HG02678 (cell line): ENCODE results near the gene PPP1R26.
"Not testable (repeated sequence)": the region's sequence is repeated elsewhere in the genome, so short reads cannot be mapped to it uniquely, and the experiment has no call there.

Experiments used
- ATAC-seq: cut with Tn5 transposase; IDR thresholded peaks from one replicate; pipeline ENCODE4 v1.9.1; 2021; ENCODE audit warnings: mild to moderate bottlenecking, moderate library complexity; ENCODE audit not compliant: unreplicated experiment

The PPP1R26 gene

DNA sequence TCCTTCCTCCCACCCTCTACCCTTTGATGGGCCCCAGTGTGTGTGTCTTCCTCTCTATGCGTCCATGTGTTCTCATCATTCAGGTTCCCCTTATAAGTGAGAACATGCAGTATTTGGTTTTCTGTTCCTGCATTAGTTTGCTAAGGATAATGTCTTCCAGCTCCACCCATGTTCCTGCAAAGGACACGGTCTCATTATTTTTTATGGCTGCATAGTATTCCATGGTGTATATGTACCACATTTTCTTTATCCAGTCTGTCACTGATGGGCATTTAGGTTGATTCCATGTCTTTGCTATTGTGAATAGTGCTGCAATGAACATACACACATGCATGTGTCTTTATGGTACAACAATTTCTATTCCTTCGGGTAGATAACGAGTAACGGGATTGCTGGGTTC, 21.1 kb upstream of the PPP1R26 start:
- not testable (repeated sequence) for ATAC-seq

DNA sequence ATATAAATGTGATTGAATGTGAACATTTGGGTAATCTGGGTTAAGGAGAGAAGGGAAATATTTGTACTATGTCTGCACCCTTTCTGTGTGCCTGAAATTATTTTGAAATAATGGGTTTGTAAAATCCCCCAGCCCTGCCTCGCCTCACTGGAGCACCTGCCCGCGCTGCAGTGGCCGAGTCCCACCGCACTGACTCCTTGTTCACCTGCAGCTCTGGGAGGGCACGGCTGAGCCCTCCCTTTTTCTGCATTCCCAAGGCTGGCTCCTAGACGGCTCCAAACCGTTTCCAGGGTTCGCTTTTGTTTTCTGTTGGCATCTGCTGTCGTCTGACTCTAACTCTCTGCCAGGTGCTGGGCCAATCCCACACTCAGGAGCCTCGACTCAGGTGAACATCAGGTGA, 17.6 kb upstream of the PPP1R26 start:
- no peak for ATAC-seq

DNA sequence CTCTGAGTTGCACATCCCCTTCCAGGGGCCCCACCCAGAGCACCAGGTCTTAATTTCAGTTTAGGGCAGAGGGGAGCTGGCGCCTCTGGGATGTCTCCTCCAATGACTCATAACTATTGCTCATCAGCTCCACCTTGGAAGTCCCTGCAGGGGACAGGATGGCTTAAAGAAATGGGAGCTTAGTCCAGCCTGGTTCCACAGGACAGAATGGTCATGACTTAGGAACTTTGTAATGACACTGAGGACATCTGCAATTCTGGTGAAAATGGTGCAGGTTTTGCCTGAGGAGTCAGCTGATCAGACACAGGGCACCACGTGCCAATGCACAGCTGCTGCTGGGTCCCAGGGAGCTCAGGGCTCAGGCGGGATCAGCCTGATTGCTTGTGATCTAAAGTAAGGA, 16.4 kb upstream of the PPP1R26 start:
- no peak for ATAC-seq

DNA sequence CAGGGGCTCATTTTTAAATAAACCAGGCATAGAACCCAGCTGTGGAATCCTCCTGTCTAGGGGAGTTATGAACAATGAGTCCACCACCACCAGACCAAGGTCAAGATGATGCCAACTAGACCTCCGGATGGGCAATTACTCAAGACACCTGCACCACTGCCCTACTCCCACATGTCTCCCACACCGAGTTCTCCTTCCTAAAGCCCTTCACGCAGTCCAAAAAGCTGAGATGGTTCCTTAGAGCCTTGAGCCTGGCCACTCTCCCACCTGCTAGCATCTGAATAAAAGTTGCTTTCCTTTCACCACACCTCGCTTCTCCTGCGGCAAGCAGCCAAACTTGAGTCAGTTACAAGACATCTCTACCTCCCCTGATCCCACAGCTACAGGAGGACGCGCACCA, 15.4 kb upstream of the PPP1R26 start:
- ATAC-seq, result no peak

DNA sequence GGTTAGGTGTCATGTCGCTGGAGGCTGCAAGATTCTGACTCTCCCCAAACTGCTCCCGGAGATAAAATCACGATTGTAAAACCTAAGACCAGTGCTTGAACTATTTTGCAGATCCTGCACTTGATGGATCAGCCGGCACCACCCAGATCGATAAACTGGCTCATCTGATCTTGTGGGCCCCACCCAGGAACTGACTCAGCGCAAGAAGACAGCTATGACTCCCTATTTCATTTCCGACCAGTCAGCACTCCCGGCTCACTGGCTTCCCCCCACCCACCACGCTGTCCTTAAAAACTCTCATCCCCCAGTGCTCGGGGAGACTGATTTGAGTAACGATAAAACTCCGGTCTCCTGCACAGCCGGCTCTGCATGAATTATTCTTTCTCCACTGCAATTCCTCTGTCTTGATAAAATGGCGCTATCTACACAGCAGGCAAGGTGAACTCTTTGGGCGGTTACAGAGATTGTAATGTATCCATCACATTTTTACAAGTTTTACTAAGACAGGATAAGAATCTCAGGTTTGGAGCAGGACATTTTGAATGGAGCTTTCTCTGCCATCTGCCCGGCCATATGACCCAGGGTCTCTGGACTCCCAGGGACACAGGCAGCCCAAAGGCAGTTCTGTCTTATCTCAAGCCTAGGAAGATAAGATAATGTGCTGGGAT, 10.6 kb upstream of the PPP1R26 start:
- no peak for ATAC-seq

DNA sequence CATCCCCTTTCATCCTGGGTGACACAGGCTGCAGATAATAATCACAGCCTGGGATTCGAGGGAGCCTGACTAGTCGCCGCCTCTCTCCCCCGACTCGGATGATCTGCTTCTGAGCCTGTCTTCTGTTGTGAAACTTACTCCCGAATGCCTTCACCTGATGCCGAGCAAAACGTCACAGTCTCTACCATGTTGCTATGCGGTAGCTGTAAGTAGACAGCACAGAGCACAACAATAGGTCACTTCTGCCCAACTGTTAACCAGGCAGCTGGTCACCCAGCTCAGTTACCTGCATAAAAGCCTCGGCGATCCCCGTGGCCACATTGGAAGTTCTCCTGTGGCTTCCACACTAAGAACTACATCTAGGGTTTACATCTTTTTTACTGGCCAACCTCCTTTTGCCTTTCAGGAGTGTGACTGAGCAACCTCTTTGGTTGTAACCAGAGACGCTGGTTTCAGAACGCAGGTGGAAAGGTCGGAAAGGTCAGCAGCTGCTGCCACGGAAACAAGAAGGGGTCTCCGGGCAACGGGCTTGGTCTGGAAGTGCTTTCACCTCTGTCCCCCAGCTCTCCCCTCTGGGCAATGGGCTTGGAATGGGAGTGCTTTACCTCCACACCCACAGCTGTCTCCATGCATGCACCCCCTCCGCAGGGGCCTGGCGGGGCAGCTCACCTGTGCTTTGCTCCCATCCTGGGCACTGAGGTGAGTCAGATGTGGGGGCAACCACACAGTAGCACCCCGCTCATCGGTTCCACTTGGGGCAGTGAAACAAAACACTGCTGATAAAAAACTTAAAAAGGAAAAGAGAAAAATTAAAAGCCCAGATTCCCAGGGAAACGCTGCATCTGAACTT, 7.6 kb upstream of the PPP1R26 start:
- no peak for ATAC-seq

DNA sequence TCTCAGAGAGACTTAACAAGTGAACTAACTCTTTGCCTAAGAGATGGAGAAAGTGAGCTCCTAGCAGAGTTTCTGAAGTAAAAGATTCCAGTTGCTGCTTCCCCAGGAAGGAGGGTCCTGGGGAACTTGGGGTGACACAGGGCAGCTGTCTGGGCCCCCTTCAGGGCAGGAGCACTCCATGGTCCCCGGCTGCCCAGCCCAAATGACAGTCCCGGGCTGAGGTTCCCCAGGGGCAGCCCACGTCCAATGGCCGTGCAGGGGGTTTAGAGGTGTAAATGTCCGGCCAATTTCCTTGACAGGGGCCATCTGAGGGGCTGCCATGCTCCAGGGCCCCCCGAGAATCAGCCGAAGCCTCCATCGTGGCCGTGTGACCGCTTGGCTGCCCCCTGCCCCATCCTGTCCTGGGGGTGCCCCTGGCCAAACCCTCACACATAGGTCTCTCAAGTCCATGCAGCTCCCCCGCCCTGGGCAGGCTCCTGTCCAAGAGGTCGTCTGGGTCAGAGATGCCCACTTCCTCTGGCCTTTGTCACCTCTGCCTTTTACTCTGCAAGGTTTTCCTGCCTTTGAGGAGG, 5.5 kb upstream of the PPP1R26 start:
- ATAC-seq, result no peak

DNA sequence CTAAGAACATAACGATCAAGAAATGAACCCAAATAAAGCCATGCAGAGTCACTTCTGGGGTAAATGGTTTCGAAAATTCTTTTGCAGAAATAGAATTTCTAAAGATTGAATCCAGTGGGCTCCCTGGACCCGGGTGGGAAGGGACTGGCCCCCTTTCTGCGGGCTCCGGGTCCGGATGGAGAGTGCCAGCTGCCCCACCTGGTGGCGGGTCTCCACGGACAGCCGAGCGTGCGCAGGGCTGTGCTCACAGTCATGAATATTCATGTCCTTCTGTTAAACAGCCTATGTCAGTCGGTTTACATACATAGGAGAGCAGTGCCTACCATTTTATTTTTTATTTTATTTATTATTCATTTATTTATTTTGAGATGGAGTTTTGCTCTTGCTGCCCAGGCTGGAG, 4.7 kb upstream of the PPP1R26 start:
- no peak for ATAC-seq

DNA sequence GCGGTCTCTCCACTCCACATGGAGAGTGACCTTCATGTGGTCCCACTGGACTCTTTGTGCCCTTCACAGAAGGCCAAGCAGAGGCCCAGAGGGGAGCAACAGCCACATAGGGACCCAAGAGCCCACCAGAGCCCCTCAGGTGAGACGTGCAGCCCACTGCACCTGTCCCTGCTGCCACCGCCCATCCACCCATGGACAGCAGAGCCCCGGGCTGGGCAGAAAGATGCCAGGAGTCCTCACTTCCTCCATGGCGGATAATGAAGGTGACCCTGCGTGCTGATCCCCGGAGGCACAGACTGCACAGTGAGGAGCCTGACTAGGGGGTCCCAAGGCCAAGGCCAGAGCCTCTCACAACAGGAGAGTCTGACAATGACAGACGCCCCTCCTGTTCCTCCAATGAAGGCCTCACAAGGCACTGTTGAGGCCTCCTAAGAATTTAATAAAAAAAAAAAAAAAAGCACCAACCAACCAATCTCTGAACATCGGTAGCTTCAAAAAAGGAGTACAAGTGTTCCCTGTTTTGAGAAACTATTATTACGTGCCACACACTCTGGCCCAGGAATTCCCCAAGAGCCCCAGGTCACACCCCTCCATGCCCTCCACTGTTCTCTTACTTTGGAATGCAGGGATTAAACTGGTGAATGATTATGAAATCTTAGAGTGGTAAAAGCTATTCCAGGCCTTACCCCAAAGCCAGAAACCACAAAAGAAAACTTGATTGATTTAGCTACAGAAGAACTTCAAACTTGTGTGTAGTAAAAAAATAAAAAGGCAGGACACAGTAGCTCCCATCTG, 2.8 kb upstream of the PPP1R26 start:
- no peak for ATAC-seq

DNA sequence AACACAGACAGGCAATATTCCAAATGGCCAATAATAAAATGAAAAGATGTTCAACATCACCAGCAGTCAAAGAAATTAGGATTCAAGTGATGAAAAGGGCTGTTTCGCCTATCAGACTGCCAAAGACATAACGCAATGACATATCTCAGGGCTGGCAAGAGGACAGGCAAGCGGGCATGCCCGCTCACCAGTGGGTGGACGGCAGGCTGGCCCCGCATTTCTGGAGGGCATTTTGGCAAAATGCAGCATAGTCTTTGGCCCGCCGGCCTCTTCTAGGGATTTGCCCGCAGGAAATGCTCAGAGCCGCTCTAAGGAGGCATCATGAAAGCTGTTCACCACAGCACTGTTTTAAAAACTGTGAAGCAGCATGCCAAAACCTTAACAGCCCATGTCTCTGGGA, 1.4 kb upstream of the PPP1R26 start:
- no peak for ATAC-seq

DNA sequence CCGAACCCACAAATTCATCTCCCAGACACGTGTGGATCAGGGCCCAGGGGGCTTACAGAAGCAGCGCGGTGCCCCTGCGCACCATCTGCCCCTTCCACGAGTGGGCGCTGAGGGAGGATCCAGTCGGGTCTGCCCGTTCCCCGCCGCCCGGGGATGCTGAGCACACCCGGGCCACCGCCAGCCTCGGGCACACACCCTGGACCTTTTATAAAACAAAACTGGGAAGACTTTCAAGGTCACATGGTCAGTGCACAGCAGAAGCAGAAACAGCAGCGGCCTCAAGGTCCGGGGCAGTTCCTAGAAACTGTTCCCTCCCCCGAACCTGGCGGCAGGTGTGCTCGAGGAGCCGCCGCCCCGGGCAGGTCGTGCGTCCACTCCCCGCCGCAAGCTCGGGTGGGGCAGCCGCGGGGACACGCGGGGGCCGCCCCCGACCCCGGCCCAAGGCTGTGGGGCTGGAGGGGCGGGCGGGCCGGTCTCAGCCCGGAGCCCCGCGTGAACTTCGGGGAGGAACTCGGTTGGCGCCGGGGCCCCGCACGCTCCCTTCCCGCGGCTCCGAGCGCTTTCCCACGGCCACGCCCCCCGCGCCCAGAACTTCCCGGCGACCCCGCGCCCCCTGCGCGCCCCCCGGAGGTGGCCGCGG, 633 bp upstream of the PPP1R26 start:
- peak; percentile 25 for ATAC-seq

DNA sequence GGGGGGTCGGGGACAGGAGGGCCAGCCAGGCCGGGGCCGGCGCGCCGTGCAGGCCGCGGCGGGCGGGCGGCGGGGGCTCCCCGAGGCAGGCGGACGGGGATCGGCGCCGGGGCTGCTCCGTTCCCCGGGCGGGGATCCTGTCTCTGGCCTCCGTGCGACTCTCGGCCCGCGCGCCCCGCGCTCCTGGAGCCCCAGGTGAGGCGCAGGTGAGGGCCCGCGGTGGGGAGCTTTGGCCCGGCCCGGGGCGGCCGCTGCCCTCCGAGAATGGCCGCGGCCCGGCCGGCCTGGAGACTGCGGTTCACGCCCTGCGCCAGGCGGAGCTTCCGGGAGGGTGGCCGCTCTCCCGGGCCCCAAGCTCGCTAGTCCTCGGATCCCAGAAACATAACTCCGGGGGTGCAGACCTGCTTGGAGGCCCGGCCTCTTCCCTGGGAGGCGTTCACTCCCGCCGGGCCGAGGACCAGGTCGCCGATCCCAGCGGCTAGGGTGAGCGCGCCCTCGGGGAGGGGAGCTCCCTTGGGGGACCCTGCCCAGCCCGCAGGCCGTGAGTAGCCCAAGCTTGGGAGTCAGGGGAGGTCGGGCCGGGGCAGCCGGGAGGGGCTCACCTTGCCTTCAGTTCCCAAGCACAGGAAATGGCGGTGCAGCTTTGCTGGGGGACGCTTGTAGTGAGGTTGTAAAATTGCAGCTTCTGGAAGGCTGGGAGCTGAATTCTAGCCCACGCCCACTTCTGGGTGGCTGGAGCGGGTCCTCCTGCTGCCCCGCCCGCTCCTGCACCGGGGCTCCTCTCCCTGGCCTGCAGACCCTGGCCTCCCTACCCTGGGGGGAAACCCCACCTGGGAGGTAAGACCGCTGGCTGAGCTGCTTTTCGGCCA, 723 bp downstream of the PPP1R26 start:
- ATAC-seq, result peak; percentile 38

DNA sequence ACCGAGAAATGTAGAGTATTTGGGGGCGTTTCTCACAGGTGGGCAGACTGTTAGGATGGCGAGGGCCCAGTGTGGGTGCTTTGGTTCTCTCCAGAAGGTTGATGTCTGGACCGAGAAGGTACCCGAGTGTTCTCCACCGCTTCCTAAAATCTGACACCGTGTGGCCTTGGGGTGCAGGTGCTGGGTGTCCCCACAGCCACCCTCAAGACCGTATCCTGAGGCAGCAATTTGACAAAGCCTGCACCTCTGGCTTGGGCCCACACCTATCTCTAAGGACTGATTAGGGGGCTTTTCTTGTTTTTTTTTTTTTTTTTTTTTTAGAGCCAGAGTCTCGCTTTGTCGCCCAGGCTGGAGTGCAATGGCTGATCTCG, 1.3 kb downstream of the PPP1R26 start:
- ATAC-seq, result no peak

DNA sequence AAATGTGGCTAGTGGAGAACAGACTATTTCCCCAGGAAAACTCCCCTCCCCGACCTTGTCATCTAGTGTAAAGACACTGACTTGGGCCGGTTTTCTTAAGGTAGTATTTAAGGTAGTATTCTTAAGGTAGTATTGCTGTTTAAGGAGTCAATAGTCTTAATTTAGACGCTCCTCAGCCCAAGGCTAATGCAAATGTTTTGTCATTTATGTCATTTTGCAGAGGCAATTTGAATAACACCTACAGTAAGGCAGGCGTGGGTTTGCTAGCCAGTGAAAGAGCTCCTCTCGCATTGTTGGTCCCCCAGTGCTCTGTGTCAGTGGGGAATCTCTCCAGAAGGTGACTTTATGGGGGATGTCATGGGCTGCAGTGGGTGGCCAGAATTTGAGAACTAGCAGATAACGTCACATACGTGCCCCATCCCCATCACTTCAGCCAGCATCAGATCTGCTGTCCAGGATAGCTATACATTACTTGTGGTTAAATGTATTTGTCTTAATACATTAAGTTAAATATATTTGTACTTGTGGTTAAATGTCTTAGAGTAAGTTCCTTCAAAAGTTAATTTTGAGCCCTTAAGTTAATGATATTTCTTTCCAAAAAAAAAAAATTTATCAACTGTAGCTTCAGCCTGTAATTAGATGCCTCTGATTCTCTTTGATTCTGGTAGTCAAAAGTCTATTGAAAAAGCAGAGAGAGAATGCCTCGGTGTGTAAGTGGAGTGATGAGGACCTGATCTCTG, 2.6 kb downstream of the PPP1R26 start:
- no peak for ATAC-seq

DNA sequence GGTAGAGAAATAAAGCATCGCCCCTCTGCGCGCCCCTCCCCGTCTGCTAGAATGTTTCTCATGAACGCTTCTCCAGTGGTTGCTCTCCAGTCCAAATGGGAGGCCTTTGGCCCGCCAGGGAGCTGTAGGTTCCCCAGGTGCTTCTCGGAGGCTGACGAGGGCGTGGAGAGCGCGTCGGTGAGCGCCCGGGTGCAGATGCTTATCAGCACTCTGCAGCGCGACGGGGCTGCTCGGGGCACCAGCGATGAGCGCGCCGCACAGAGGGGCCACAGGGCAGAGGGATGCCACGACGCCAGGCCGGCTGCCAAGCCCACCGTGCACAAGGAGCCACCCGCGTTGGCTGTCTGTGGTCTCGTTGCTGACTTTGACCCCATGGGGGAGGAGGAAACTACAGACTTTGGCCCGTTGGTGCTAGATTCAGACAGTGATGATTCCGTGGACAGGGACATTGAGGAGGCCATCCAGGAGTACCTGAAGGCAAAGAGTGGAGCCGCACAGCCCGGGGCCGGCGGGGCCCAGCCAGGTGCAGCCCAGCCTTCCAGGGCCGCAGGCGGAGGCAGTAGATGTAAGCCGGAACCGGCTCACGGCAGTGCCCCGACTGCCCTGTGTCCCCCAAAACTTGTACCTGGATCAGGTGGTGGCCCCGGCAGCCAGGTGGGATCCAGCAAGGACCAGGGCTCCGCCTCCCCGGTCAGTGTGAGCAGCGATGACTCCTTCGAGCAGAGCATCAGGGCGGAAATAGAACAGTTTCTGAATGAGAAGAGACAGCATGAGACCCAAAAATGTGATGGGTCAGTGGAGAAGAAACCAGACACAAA, 5.1 kb downstream of the PPP1R26 start:
- ATAC-seq, result no peak

DNA sequence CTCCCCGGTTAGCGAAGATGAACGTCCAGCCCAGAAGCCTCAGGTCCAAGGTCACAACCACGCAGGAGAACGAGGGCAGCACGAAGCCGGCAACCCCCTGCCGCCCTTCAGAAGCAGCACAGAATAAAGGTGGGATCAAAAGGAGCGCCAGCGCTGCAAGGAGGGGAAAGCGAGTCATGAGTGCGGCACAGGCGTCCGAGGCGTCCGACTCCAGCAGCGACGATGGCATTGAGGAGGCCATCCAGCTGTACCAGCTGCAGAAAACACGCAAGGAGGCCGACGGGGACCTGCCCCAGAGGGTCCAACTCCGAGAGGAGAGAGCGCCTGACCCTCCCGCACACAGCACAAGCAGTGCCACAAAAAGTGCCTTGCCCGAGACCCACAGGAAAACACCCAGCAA, 5.8 kb downstream of the PPP1R26 start:
- ATAC-seq, result no peak

DNA sequence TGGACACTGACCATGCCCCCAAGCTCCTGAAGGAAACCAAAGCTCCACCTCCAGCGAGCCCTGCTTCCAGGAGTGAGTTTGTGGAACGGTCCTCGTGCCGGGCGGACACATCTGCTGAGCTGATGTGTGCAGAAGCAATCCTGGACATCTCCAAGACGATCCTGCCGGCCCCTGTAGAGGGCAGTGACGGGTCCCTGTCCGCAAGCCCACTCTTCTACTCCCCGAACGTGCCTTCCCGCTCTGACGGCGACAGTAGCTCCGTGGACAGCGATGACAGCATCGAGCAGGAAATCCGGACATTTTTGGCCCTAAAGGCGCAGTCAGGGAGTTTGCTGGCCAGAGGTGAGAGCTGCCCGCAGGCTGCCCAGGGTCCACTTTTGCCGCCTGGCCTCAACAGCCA, 6.2 kb downstream of the PPP1R26 start:
- no peak for ATAC-seq

DNA sequence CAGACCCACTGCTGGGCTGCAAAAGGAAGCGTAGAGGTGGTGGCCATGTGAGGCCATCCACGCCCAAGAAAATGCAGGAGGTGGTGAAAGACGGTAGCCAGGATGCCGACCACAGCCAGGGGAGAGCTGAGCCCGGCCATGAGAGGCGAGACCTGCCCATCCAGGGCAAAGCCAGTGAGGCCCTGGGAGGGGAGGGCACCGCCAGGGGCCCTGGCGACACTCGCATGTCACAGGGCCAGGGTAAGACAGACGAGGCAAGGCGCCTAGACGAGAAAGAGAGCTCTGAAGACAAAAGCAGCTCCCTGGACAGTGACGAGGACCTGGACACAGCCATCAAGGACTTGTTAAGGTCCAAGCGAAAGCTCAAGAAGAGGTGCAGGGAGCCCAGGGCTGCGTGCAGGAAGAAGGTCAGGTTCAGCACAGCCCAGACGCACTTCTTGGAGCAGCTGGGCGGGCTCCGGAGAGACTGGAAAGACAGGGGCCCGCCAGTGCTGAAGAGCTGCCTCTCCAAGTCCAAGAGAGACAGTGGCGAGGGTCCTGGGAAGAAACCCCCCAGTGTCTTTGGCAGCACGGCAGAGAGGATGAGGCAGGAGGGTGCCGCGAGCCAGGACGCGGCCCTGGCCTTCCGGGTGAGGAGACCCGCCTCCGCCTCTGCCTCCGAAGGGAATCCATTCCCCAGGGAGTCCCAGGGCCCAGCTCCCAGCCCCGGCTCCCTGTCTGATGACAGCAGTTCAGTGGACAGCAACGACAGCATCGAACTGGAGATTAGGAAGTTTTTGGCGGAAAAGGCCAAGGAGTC, 6.9 kb downstream of the PPP1R26 start:
- ATAC-seq, result no peak
